Testis (tissue), 3 donors: ENCODE data around the gene RSF1. TPM values are rescaled to one million over a fixed set of nuclear protein-coding genes. Genes with fewer than 3 reads are reported as not detected.
"Not testable (repeated sequence)": the region's sequence is repeated elsewhere in the genome, so short reads cannot be mapped to it uniquely, and the experiment has no call there.

ENCODE experiments used
- DNase-seq: peaks from one replicate; pipeline ENCODE4 v3.0.0-alpha.2; 2019
- H3K27ac ChIP-seq, 2 donors: fragments of 200-600 bp; sonication (generic); one replicate each; pipeline ENCODE4 v1.5.1; 2019
- H3K27me3 ChIP-seq: fragments of 200-600 bp; sonication (generic); one replicate; pipeline ENCODE4 v1.5.1; 2019
- H3K36me3 ChIP-seq: fragments of 200-600 bp; sonication (generic); one replicate; pipeline ENCODE4 v1.5.1; 2017; ENCODE audit warnings: low read depth; ENCODE audit errors: missing control alignments
- H3K4me1 ChIP-seq: fragments of 200-600 bp; sonication (generic); one replicate; pipeline ENCODE4 v1.5.1; 2019
- H3K4me3 ChIP-seq, 2 donors: fragments of 200-600 bp; sonication (generic); one replicate each; pipeline ENCODE4 v1.5.1; 2017 to 2019
- H3K9me3 ChIP-seq: fragments of 200-600 bp; sonication (generic); one replicate; pipeline ENCODE4 v1.5.1; 2017
- POLR2A ChIP-seq: fragments of 450-650 bp; IDR thresholded peaks from one replicate; pipeline ENCODE4 v1.6.1; 2017; ENCODE audit warnings: antibody characterized with exemption, mild to moderate bottlenecking, moderate library complexity
- WGBS, 2 donors: methylation state at CpG; one replicate each; pipeline ENCODE4 v1.1.5; 2018; 5-methylcytosine and 5-hydroxymethylcytosine counted together
- intact Hi-C: fragments of 100-400 bp; cut with DNase I; formaldehyde crosslinking; loops from one replicate; pipeline ENCODE4 v1.15.1; 2023; ENCODE audit warnings: low total_unique reads
- polyA plus RNA-seq: library from polyadenylated mRNA; stranded (reverse); fragments of 350-450 nt; fragmentation: Illumina TruSeq; extraction: RNeasy Lipid Tissue Mini Kit (QIAGEN cat#74804); gene quantifications from one replicate; pipeline ENCODE4 v1.2.3, GENCODE V29; 2014; ENCODE audit warnings: low read depth, low replicate concordance; ENCODE audit not compliant: insufficient read depth
- total RNA-seq, 2 donors: library from RNA; depleted of rRNA; stranded (reverse); fragments of >200 nt; gene quantifications; one replicate each; pipeline ENCODE4 v1.2.3, GENCODE V29; 2016
- TF ChIP-seq, protein P1 (sequence below), 3 experiments: fragments of 450-650 bp in 2 of 3; fragments of 200-600 bp in 1 of 3; sonication (generic) in 1 of 3; IDR thresholded peaks; one replicate each; pipeline ENCODE4 v1.5.1; 2016 to 2019; ENCODE audit warnings: antibody characterized with exemption in 3 of 3, mild to moderate bottlenecking in 2 of 3, moderate library complexity in 1 of 3

The RSF1 gene
- total and polyA plus RNA-seq, 3 donors from 2014 or later, result 17.7 to 168 (median 94.6) TPM

DNA sequence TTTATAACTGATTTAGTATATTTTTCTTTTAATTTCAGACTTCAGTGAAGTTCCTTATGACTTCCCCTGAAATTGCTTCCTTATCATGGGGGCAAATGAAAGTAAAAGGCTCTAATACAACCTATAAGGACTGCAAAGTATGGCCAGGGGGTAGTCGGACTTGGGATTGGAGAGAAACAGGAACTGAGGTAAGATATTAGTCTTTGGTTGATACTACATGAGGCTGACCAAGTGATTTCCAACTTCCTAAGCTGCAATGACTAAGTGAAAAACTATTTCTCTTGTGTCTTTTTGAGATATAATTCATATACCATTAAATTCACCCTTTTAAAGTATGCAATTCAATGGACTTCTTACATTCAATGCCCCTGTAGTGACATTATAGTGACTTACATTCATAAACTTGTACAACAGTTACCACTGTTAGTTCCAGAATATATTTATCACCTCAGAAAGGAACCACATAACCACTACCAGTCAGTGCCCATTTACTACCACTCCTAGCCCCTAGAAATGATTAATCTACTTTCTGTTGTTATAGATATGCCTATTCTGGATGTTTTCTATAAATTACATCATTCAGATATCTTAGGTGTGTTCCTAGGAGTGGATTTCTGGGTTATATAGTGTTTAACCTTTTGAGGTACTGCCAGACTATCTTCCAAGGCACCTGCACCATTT is 22.1 kb upstream of the RSF1 start:
- no peak overlapping the region for H3K4me3 ChIP-seq
- TF ChIP-seq, protein P1, sequence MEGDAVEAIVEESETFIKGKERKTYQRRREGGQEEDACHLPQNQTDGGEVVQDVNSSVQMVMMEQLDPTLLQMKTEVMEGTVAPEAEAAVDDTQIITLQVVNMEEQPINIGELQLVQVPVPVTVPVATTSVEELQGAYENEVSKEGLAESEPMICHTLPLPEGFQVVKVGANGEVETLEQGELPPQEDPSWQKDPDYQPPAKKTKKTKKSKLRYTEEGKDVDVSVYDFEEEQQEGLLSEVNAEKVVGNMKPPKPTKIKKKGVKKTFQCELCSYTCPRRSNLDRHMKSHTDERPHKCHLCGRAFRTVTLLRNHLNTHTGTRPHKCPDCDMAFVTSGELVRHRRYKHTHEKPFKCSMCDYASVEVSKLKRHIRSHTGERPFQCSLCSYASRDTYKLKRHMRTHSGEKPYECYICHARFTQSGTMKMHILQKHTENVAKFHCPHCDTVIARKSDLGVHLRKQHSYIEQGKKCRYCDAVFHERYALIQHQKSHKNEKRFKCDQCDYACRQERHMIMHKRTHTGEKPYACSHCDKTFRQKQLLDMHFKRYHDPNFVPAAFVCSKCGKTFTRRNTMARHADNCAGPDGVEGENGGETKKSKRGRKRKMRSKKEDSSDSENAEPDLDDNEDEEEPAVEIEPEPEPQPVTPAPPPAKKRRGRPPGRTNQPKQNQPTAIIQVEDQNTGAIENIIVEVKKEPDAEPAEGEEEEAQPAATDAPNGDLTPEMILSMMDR (IDR thresholded peaks at IDR 0.05), result no peak
- TF ChIP-seq POLR2A, result no peak
- H3K27ac ChIP-seq, result no peak overlapping the region
- no peak for DNase-seq
- intact Hi-C loops, result no loop called here
- no peaks in the 10 kb centered on the region for H3K27me3 ChIP-seq
- H3K4me1 ChIP-seq, result no peaks in the 10 kb centered on the region
- H3K9me3 ChIP-seq, result no peaks in the 10 kb centered on the region
- WGBS, 2 donors, result 87 to 90% methylated on average over 1 of the region's 1 CpG
- no peaks in the 10 kb centered on the region for H3K36me3 ChIP-seq

DNA sequence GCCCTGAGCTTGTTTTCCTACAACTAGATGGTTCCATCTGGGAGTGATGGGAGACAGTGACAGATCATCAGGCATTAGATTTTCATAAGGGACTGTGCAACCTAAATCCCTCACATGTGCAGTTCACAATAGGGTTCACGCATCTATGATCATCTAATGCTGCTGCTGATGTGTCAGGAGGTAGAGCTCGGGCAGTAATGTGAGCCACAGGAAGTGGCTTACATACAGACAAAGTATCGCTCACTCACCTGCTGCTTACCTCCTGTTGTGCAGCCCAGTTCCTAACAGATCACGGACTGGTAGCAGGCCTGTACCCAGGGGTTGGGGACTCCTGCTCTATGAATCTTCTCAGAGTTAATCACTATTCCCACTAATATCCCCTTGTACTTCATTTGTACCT is 12.8 kb upstream of the RSF1 start:
- H3K4me1 ChIP-seq, result no peaks in the 10 kb centered on the region
- no peak for DNase-seq
- TF ChIP-seq POLR2A, result no peak
- TF ChIP-seq, protein P1 (IDR thresholded peaks at IDR 0.05), result no peak
- H3K27ac ChIP-seq, result no peak overlapping the region
- WGBS, 2 donors, result 94 to 97% methylated on average over 4 of the region's 4 CpGs
- intact Hi-C loops, result no loop called here
- no peaks in the 10 kb centered on the region for H3K9me3 ChIP-seq
- no peak overlapping the region for H3K4me3 ChIP-seq
- no peaks in the 10 kb centered on the region for H3K36me3 ChIP-seq
- no peaks in the 10 kb centered on the region for H3K27me3 ChIP-seq

DNA sequence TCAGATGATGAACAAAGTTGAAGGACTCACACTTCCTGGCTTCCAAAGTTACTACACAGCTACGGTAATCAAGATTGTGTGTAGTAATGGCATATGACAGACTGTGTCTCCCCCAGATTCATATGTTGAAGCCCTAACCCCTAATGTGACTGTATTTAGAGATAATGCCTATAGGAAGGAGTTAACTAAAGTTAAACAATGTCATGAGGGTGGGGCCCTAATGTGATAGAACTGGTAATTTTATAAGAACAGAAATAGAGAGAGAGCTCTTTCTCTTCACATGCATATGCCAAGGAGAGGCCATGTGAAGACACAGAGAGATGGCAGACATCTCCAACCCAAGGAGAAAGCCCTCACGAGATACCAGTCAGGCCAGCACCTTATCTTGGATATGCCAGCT is 8.4 kb upstream of the RSF1 start:
- 94 to 97% methylated on average over 2 of the region's 2 CpGs for WGBS, 2 donors
- Histone ChIP-seq H3K27ac (no peak overlapping the region), H3K27me3 (no peaks in the 10 kb centered on the region), H3K36me3 (no peaks in the 10 kb centered on the region), H3K9me3 (no peaks in the 10 kb centered on the region), H3K4me1 (peaks cover 2% of the 10 kb centered on the region), H3K4me3 (no peak overlapping the region)
- intact Hi-C loops, result loop anchor here (10.0 kb wide), 1 partner anchor 166 kb away; the partner anchor contains the start of gene INTS4
- TF ChIP-seq, protein P1 (IDR thresholded peaks at IDR 0.05), result no peak
- TF ChIP-seq POLR2A, result no peak
- no peak for DNase-seq

DNA sequence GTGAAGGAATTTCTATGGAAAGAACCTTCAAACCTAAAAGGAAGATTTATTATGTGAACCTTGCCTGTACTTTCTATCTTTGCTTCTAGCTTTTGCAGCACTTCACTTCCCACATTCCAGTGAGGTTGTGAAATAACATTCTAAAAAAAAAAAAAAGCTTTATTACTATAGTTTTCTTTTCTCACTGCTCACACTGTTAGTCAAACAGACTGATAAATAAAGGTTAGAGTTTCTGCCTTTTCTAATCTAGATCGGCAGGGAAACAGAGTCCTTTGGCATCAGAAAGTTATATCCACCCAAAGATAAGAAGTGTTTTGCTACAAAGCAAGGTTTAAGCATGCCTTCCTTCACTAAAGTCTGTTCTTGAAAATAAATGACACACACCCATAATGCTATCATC is 3.3 kb upstream of the RSF1 start:
- Histone ChIP-seq H3K27me3 (no peaks in the 10 kb centered on the region), H3K9me3 (no peaks in the 10 kb centered on the region), H3K27ac (no peak overlapping the region), H3K36me3 (no peaks in the 10 kb centered on the region), H3K4me1 (peaks cover 11% of the 10 kb centered on the region), H3K4me3 (no peak overlapping the region)
- 33 to 46% methylated on average over 1 of the region's 1 CpG for WGBS, 2 donors
- TF ChIP-seq, protein P1 (IDR thresholded peaks at IDR 0.05), result no peak
- no peak for TF ChIP-seq POLR2A
- intact Hi-C loops, result loop anchor here (10.0 kb wide), 1 partner anchor 171 kb away; the partner anchor contains the start of gene INTS4
- no peak for DNase-seq

DNA sequence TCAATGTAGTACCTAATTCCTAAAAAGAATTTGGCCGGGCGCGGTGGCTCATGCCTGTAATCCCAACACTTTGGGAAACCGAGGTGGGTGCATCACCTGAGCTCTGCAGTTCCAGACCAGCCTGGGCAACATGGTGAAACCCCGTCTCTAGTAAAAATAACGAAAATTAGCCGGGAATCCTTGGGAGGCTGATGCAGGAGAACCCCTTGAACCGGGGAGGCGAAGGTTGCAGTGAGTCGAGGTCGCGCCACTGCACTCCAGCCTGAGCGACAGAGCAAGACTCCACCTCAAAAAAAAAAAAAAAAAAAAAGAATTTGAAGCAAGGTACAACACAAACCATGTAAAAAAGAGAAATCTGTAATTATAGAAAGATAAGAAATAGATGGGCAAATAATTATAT is 1.6 kb upstream of the RSF1 start:
- peak overlapping the region; percentile 94 to 98 for H3K27ac ChIP-seq
- not testable (repeated sequence) for DNase-seq, H3K27me3 ChIP-seq, H3K36me3 ChIP-seq, H3K9me3 ChIP-seq
- H3K4me1 ChIP-seq, result peaks cover 18% of the 10 kb centered on the region
- peak overlapping the region; percentile 84 to 100 for H3K4me3 ChIP-seq
- 36 to 52% methylated on average over 13 of the region's 13 CpGs for WGBS, 2 donors
- intact Hi-C loops, result loop anchor here (10.0 kb wide), 1 partner anchor 173 kb away; the partner anchor contains the start of gene INTS4
